ENCODE data around the gene ERBB4. TPM values are rescaled to one million over a fixed set of nuclear protein-coding genes. Genes with fewer than 3 reads are reported as not detected.

The ERBB4 gene
- total RNA-seq, 2 donors from 2014 or later = 1.0 to 32.8 TPM

- H3K36me3 ChIP-seq = no peaks in the 10 kb centered on the region
- no peak overlapping the region for H3K4me3 ChIP-seq
- no peak for DNase-seq (ENCODE audit: low spot score)
- intact Hi-C loops (cut with DNase I) = no loop called here
- no peaks in the 10 kb centered on the region for H3K9me3 ChIP-seq
- H3K27me3 ChIP-seq (replicated peaks; ENCODE audit: insufficient read depth) = no peaks in the 10 kb centered on the region
- H3K27ac ChIP-seq = no peak overlapping the region
- 68% methylated on average over 3 of the region's 3 CpGs for WGBS
- H3K4me1 ChIP-seq (replicated peaks) = no peaks in the 10 kb centered on the region
- TF ChIP-seq CTCF (IDR thresholded peaks at IDR 0.05) (no peak), POLR2AphosphoS5 (IDR thresholded peaks at IDR 0.05) (no peak), POLR2A (IDR thresholded peaks at IDR 0.05) (no peak)
Observed at GRCh38 chr2:211822686-211823335, 715.8 kb downstream of the ERBB4 start.

GRCh38 chr2:211816754-211817153 lies 721.8 kb downstream of the ERBB4 start:
- WGBS = 31% methylated on average over 1 of the region's 1 CpG
- Histone ChIP-seq H3K36me3 (no peaks in the 10 kb centered on the region), H3K4me3 (no peak overlapping the region), H3K9me3 (no peaks in the 10 kb centered on the region), H3K27ac (no peak overlapping the region), H3K27me3 (replicated peaks; ENCODE audit: insufficient read depth) (no peaks in the 10 kb centered on the region), H3K4me1 (replicated peaks) (no peaks in the 10 kb centered on the region)
- TF ChIP-seq POLR2A (IDR thresholded peaks at IDR 0.05) (no peak), CTCF (IDR thresholded peaks at IDR 0.05) (no peak), POLR2AphosphoS5 (IDR thresholded peaks at IDR 0.05) (no peak)
- DNase-seq (ENCODE audit: low spot score) = no peak
- intact Hi-C loops (cut with DNase I) = no loop called here

GRCh38 chr2:211812587-211812986 lies 726.0 kb downstream of the ERBB4 start:
- 71% methylated on average over 4 of the region's 4 CpGs for WGBS
- Histone ChIP-seq H3K4me1 (replicated peaks) (no peaks in the 10 kb centered on the region), H3K27ac (no peak overlapping the region), H3K9me3 (no peaks in the 10 kb centered on the region), H3K4me3 (no peak overlapping the region), H3K27me3 (replicated peaks; ENCODE audit: insufficient read depth) (no peaks in the 10 kb centered on the region), H3K36me3 (no peaks in the 10 kb centered on the region)
- no peak for DNase-seq (ENCODE audit: low spot score)
- intact Hi-C loops (cut with DNase I) = no loop called here
- no peak for TF ChIP-seq CTCF (IDR thresholded peaks at IDR 0.05)

- no peaks in the 10 kb centered on the region for H3K4me1 ChIP-seq (replicated peaks)
- DNase-seq (ENCODE audit: low spot score) = no peak
- TF ChIP-seq POLR2A (IDR thresholded peaks at IDR 0.05) (no peak), CTCF (IDR thresholded peaks at IDR 0.05) (no peak), POLR2AphosphoS5 (IDR thresholded peaks at IDR 0.05) (no peak)
- H3K9me3 ChIP-seq = no peaks in the 10 kb centered on the region
- H3K27me3 ChIP-seq (replicated peaks; ENCODE audit: insufficient read depth) = no peaks in the 10 kb centered on the region
- 69% methylated on average over 4 of the region's 4 CpGs for WGBS
- H3K36me3 ChIP-seq = no peaks in the 10 kb centered on the region
- no peak overlapping the region for H3K27ac ChIP-seq
- intact Hi-C loops (cut with DNase I) = no loop called here
- no peak overlapping the region for H3K4me3 ChIP-seq
Observed at GRCh38 chr2:211802666-211803065, 735.9 kb downstream of the ERBB4 start.

GRCh38 chr2:211800001-211800400 lies 738.6 kb downstream of the ERBB4 start:
- no peak for DNase-seq (ENCODE audit: low spot score)
- Histone ChIP-seq H3K36me3 (no peaks in the 10 kb centered on the region), H3K27me3 (replicated peaks; ENCODE audit: insufficient read depth) (no peaks in the 10 kb centered on the region), H3K4me1 (replicated peaks) (no peaks in the 10 kb centered on the region), H3K4me3 (no peak overlapping the region), H3K9me3 (no peaks in the 10 kb centered on the region), H3K27ac (no peak overlapping the region)
- WGBS = 100% methylated on average over 1 of the region's 1 CpG
- TF ChIP-seq CTCF (IDR thresholded peaks at IDR 0.05) (no peak), POLR2A (IDR thresholded peaks at IDR 0.05) (no peak)
- intact Hi-C loops (cut with DNase I) = no loop called here

Data from prostate gland (tissue), 2 donors.